PC-3 (cell line): ENCODE results near the gene CFAP299.

Experiments
- EZH2 ChIP-seq: fragments of 300-600 bp; sonication (generic); IDR thresholded peaks from one replicate; pipeline ENCODE4 v1.6.1; 2017; ENCODE audit warnings: antibody characterized with exemption, mild to moderate bottlenecking, low read length; ENCODE audit not compliant: unreplicated experiment
- TF ChIP-seq, protein P1 (sequence below): fragments of 300-600 bp; sonication (generic); conservative IDR thresholded peaks from 2 replicates; pipeline ENCODE4 v1.5.1; 2017; ENCODE audit warnings: antibody characterized with exemption, low read depth, mild to moderate bottlenecking, low read length

DNA sequence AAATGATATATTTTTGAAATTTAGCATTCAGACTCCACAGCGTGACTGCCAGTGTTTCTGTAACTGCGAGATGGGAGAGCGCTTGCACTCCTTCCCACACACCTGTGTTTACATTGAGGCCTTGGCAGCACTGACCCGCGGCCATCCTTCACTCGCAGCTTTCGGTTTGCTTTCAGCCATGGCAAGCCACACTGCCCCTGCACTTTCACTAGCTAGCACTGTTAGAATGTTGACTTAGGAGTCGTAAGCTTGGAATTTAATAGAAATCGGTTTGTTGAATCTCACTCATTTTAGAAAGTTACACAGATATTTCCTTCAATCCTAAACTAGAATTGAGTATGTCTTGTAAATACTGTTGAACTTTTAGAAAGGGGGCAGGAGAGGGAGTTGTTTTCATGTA lies 136.2 kb downstream of the CFAP299 start:
- TF ChIP-seq, protein P1, sequence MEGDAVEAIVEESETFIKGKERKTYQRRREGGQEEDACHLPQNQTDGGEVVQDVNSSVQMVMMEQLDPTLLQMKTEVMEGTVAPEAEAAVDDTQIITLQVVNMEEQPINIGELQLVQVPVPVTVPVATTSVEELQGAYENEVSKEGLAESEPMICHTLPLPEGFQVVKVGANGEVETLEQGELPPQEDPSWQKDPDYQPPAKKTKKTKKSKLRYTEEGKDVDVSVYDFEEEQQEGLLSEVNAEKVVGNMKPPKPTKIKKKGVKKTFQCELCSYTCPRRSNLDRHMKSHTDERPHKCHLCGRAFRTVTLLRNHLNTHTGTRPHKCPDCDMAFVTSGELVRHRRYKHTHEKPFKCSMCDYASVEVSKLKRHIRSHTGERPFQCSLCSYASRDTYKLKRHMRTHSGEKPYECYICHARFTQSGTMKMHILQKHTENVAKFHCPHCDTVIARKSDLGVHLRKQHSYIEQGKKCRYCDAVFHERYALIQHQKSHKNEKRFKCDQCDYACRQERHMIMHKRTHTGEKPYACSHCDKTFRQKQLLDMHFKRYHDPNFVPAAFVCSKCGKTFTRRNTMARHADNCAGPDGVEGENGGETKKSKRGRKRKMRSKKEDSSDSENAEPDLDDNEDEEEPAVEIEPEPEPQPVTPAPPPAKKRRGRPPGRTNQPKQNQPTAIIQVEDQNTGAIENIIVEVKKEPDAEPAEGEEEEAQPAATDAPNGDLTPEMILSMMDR, result no peak
- TF ChIP-seq EZH2, result no peak
